ENCODE data around the gene MEGF6.

Gene MEGF6

DNA sequence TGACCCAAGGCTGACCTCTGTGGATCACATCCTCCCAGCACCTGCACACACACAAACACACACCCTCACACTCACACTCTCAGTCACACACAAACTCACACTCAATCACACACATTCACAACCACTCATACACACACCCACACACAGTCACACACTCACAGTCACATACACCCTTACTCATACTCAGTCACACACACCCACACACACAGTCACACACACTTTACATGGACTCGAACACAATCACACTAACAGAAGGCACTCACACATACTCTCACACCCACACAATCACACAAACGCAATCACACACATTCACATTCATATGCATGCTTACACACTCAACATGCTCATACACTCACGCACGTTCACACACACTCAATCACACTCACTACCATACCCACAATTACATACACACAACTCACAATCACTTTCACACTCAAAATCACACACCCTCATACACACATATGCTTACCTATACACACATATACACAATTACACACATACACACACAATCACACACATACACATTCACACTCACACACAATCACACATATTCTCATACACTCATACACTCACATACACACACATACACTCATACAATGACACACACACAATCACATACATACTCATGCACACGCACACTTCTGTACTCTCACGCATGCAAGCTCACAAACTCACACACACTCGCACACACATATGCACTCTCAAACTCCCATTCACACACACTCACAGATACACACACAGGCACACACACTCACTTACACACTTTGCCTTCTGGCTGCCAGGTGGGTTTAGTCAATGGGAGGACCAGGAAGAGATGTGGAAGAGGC lies 6.1 kb downstream of the MEGF6 start:
- no peak for TF ChIP-seq ZFX (IDR thresholded peaks at IDR 0.05)
- TF ChIP-seq, protein P1, sequence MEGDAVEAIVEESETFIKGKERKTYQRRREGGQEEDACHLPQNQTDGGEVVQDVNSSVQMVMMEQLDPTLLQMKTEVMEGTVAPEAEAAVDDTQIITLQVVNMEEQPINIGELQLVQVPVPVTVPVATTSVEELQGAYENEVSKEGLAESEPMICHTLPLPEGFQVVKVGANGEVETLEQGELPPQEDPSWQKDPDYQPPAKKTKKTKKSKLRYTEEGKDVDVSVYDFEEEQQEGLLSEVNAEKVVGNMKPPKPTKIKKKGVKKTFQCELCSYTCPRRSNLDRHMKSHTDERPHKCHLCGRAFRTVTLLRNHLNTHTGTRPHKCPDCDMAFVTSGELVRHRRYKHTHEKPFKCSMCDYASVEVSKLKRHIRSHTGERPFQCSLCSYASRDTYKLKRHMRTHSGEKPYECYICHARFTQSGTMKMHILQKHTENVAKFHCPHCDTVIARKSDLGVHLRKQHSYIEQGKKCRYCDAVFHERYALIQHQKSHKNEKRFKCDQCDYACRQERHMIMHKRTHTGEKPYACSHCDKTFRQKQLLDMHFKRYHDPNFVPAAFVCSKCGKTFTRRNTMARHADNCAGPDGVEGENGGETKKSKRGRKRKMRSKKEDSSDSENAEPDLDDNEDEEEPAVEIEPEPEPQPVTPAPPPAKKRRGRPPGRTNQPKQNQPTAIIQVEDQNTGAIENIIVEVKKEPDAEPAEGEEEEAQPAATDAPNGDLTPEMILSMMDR (conservative IDR thresholded peaks at IDR 0.05) = no peak
- no peak overlapping the region for H3K27ac ChIP-seq

DNA sequence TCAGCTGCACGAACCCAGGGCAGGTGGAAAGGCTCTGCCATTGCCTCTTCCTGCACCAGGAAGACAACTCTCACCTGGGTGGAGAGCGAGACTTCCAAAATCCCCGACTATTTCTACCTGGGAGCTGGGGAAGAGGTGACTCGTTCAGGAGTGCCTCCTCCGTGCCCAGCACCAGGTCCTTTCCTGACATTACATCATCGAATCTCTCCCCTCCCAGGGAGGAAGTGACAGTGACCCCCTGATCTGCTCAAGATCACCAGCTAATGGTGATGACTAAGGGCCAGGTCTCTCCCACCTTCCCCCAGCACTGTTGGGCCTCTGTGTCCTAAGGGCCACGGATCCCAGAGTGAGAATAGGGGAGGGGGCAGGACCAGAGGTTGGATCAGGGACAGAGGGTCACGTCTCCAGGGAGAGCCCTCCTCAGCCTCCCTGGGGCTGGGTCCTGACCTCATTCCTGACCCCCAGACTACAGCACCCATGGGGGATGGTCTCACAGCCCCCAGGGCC lies 6.8 kb downstream of the MEGF6 start:
- H3K27ac ChIP-seq = no peak overlapping the region
- no peak for TF ChIP-seq ZFX (IDR thresholded peaks at IDR 0.05)
- TF ChIP-seq, protein P1 (conservative IDR thresholded peaks at IDR 0.05) = no peak

DNA sequence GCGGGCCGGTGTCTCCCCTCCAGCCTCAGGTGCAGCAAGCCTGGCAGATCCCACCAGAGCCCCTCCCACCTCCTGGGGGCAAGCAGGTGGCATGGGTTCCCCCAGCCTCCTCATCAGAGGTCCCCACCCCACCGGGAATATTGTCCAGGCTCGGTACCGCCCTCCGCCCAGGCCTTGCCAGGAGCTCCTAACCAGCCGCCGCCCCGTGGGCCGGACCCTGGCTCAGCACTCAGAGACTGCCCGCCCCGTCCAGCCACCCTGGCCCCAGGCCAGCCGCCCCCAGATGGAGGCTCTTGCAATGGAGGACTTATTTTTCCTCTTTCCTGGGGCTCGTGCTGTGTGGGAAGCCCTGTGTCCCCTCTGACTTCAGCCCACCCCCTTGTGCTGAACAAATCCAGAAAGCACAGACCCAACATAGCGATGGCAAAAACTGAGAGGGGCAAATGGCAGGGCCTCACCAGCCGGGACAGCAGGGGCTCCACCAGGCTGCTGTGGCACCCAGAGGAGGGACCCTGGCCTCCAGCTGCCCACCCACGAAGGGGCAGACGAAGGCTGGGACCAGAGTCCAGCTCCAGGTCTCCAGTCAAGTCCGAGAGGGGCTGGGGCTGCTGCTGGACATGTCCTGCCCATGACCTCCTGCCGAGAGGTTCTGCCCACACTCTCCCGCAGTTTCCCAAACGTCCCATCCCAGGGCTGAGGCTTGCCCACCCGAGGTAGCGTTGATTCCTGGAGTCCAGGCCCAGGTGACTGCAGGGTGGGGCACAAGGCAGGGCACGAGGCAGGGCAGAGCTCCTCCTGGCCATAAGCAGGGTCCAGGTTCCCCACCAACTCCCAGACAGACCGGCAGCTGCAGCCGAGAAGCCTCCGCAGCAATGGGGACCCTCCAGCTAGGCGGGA lies 7.5 kb downstream of the MEGF6 start:
- H3K27ac ChIP-seq = no peak overlapping the region
- TF ChIP-seq, protein P1 (conservative IDR thresholded peaks at IDR 0.05) = no peak
- TF ChIP-seq ZFX (IDR thresholded peaks at IDR 0.05) = no peak

DNA sequence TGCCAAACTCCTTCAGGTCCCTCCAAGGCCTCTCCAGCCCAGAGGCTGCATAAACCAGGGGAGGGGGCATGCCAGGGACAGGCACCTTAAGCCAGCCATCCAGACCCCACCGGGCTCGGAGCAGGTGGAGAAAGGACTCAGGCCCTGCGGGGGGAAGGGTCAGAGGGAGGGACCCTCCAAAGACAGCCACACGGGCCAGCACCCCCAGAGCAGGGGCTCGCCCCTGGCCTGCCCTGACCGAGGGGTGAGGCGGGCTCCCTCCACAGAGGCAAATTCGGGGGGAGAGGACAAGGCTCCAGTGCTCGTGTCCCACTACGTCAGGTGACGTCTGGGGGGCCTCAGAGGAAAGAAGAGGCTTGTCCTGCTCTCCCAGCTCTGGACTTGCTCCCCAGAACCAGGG lies 8.2 kb downstream of the MEGF6 start:
- TF ChIP-seq ZFX (IDR thresholded peaks at IDR 0.05) = no peak
- TF ChIP-seq, protein P1 (conservative IDR thresholded peaks at IDR 0.05) = no peak
- no peak overlapping the region for H3K27ac ChIP-seq

DNA sequence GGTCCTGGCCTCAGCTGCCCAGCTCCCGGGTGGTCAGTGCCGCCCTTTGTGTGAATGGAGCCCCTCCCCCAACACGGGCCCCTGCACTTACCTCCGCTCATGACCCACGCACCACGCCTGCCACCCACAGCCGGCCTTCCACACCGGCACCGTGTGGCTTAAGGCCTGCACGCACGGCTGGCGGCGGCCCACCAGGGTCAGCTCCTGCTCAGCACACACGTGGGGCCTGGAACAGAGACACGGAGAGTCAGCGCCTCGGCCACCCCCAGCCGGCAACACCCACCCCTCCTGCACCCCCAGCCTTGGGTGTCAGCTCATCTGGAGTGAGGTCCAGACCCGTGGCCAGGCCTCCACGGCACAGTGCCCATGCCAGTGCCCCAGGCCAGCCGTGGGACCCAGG lies 8.9 kb downstream of the MEGF6 start:
- H3K27ac ChIP-seq = no peak overlapping the region
- TF ChIP-seq, protein P1 (conservative IDR thresholded peaks at IDR 0.05) = no peak
- no peak for TF ChIP-seq ZFX (IDR thresholded peaks at IDR 0.05)

DNA sequence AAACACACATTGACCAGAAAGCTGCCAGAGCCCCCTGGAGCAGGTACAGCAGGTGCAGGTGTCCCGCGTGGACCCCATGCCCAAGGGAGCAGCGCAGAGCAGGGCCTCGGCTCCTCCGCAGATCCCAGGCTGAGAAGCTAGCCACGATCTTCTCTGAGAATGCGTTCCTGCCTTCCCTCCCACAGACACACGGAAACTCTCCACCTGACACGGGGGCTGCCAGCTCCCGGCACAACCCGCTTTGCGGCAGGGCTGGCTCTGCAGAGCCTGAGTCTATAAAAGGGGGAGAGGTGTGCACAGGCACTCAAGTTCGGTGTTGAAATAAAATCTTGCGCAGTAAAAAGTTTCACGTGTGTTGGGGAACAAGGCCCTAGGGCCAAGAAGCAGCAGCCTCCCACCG lies 9.6 kb downstream of the MEGF6 start:
- no peak overlapping the region for H3K27ac ChIP-seq
- TF ChIP-seq ZFX (IDR thresholded peaks at IDR 0.05) = no peak
- TF ChIP-seq, protein P1 (conservative IDR thresholded peaks at IDR 0.05) = no peak

DNA sequence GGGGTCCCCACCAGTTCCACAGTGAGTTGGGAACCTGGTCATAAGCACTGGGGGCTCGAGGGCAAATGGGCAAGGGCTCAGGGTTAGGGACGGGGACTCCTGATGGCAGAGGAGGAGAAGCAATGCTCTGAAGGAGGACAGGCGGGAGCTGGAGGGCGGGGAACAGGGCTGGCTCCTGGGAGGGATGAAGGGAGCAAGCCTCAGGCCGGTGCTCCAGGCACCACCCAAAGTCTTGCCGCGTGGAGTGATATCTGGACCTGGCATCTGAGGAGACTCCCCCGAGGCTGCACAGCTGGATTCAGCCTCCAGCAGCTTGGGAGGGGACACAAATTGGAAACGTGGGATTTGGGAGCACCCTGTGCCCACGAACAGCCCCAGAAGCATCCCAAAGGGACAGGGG lies 11.0 kb downstream of the MEGF6 start:
- TF ChIP-seq ZFX (IDR thresholded peaks at IDR 0.05) = no peak
- TF ChIP-seq, protein P1 (conservative IDR thresholded peaks at IDR 0.05) = no peak
- H3K27ac ChIP-seq = no peak overlapping the region
